Measurements from ENCODE around the gene FYN. TPM values are rescaled to one million over a fixed set of nuclear protein-coding genes. Genes with fewer than 3 reads are reported as not detected.

Gene FYN
- total and polyA plus RNA-seq, 2 of the 13 experiments (the other 11 are each of a cell fraction or from before 2014, with no cell fraction given), result 15.5 to 24.6 TPM

GRCh38 chr6:111677249-111677990, 195.8 kb downstream of the FYN start (continued):
- TF ChIP-seq ZNF503 (CRISPR knock-in tag; IDR thresholded peaks at IDR 0.05), result no peak
- TF ChIP-seq KDM6A (CRISPR knock-in tag; IDR thresholded peaks at IDR 0.05; ENCODE audit: low read depth), result peak; percentile 73
- TF ChIP-seq PPARG (CRISPR knock-in tag; conservative IDR thresholded peaks at IDR 0.05), result peak; percentile 63
- no peak for TF ChIP-seq NFATC3 (CRISPR knock-in tag; IDR thresholded peaks at IDR 0.05)
- TF ChIP-seq NR2F6 (IDR thresholded peaks at IDR 0.05), result no peak
- TF ChIP-seq NR2F6 (CRISPR knock-in tag; IDR thresholded peaks at IDR 0.05), result no peak
- TF ChIP-seq U2AF2 (IDR thresholded peaks at IDR 0.05; ENCODE audit: low read depth, low read length), result no peak
- peak; percentile 35; the same call in 1 of the 2 replicates for TF ChIP-seq ATF1 (CRISPR knock-in tag; IDR thresholded peaks at IDR 0.05)
- TF ChIP-seq LCORL (IDR thresholded peaks at IDR 0.05), result no peak
- TF ChIP-seq LCORL (CRISPR knock-in tag; IDR thresholded peaks at IDR 0.05), result no peak; the same call in 1 of the 2 replicates
- TF ChIP-seq SP1 (IDR thresholded peaks at IDR 0.05), result no peak
- TF ChIP-seq SP1 (CRISPR knock-in tag; IDR thresholded peaks at IDR 0.05), result no peak
- 0 out of 2 replicates have a peak, but pooled peaks have one; percentile 35 for TF ChIP-seq SIX1 (CRISPR knock-in tag; IDR thresholded peaks at IDR 0.05; ENCODE audit: borderline replicate concordance)
- TF ChIP-seq JARID2 (CRISPR knock-in tag; IDR thresholded peaks at IDR 0.05; ENCODE audit: insufficient replicate concordance), result no peak
- no peak for TF ChIP-seq KLF12 (CRISPR knock-in tag; IDR thresholded peaks at IDR 0.05; ENCODE audit: borderline replicate concordance)
- no peak for TF ChIP-seq ZNF414 (CRISPR knock-in tag; IDR thresholded peaks at IDR 0.05)
- TF ChIP-seq ESRRA (CRISPR knock-in tag; IDR thresholded peaks at IDR 0.05; ENCODE audit: low read depth), result no peak
- no peak for TF ChIP-seq ZNF510 (CRISPR knock-in tag; IDR thresholded peaks at IDR 0.05; ENCODE audit: low read depth)
- TF ChIP-seq KLF6 (CRISPR knock-in tag; IDR thresholded peaks at IDR 0.05), result 0 out of 2 replicates have a peak, but pooled peaks have one; percentile 43
- no peak for TF ChIP-seq PHB2 (IDR thresholded peaks at IDR 0.05; ENCODE audit: partially characterized antibody)
- TF ChIP-seq ZNF678 (CRISPR knock-in tag; IDR thresholded peaks at IDR 0.05), result no peak
- TF ChIP-seq RBAK (CRISPR knock-in tag; IDR thresholded peaks at IDR 0.05), result no peak
- TF ChIP-seq ZNF558 (CRISPR knock-in tag; IDR thresholded peaks at IDR 0.05; ENCODE audit: borderline replicate concordance), result no peak
- TF ChIP-seq AHDC1 (CRISPR knock-in tag; IDR thresholded peaks at IDR 0.05; ENCODE audit: borderline replicate concordance), result no peak

All from HepG2 (cell line).